CD4-positive, alpha-beta T cell treated with Interleukin-17A for 4 hours (primary cell): Measurements from ENCODE around the gene SOCS2.
A peak's percentile ranks its signal among the peaks of the same experiment; 100 is the strongest.

ENCODE experiments used
- DNase-seq: peaks from one replicate; pipeline ENCODE4 v3.0.0-alpha.2; 2020; ENCODE audit warnings: mixed read lengths

SOCS2 gene

DNA sequence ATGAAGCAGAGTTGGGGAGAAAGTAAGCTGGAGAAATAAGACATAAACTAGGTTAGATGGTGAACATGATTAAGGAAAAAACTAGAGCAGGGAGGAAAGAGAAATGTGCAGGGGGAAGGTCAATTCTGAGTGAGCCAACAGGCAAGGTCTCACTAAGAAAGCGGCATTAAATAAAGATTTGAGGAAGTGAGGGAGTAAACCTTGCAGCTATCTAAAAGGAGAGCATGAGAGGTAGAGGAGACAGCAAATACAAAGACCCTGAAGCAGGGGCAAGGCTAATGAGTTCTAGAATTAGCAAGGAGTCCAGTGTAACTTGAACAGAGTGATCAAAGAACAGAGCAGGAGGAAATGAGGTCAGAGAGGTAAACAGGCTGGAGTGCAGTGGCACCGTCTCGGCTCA is 4.4 kb upstream of the SOCS2 start:
- no peak for DNase-seq

- DNase-seq, result no peak
Measured at GRCh38 chr12:93569301-93569655, 3.2 kb upstream of the SOCS2 start.

GRCh38 chr12:93569656-93570551 is 2.6 kb upstream of the SOCS2 start:
- DNase-seq, result peak; percentile 85

DNA sequence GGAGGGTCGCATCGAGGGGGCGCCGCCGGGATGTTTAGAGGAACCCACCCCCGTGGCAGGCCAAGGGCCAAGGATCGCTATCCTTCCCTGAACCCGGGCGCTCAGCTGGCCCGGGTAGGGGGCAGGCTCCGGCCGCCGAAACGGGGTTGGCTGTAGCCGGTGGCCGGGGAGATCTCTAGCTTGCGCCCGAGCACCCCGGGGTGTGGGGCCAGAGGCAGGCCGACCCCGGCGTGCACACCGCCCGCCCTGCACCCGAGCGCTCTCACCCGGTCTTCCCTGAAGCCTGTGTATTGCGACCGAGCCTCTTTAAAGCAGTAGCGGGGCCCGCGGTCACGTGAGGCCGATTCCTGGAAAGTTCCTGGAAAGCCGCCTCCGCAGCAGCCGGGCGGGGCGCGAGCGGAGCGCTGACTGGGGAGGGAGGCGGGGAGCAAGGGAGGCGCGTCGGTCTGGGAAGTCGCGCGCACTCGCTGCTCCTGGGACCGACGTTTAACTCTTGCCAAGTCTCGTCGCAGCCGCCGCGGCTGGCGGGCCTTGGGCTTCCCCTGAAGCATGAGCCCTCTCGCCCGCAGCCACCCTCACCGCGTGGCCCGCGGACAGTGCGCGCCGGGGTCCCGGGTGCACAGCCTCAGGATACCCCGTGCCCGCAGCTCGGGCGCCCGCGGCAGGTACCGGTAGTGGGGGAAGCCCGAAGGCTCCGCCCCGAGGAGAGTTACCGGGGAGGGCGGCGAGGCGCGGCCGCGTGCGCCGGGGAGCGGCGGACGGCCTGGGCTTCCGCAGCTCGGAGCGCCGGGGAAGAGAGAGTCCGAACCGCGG is 1.7 kb upstream of the SOCS2 start:
- DNase-seq, result peak; percentile 88

DNA sequence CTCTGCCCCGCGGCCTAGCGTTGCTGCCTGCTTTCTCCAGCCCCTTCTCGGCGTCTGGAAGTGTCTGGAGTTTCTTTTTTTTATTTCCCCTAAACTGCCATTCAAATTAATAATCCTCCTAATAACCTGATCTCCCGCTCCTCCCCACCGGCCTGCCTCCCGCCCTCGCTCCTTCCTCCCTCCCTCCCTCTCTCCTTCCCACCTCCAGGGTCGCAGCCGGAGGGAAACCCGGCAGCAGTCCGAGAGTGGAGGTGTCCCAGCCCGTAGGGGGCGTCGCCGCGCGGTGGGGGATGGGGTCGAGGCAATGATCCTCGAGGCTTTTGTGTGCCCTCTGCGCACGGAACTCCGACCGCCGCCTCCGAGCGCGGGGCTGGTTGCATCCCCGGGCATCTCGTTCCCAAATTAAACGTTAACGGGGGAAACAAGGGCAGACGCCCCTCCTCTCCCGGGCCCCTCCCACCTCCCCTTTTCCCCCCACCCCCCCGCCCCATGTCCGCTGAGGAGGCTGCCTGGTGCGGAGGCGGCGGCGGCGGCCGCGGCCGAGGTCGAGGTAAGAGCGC is 1.0 kb upstream of the SOCS2 start:
- DNase-seq, result peak; percentile 67

- peak; percentile 52 for DNase-seq
Measured at GRCh38 chr12:93572712-93573551, 457 bp downstream of the SOCS2 start.

- no peak for DNase-seq
Measured at GRCh38 chr12:93573552-93574223, 1.2 kb downstream of the SOCS2 start.

GRCh38 chr12:93577222-93577621 is 4.7 kb downstream of the SOCS2 start:
- DNase-seq, result no peak

GRCh38 chr12:93578221-93578620 is 5.7 kb downstream of the SOCS2 start:
- DNase-seq, result no peak

- no peak for DNase-seq
Measured at GRCh38 chr12:93580682-93581081, 8.2 kb downstream of the SOCS2 start.

GRCh38 chr12:93581370-93581769 is 8.9 kb downstream of the SOCS2 start:
- no peak for DNase-seq

- no peak for DNase-seq
Measured at GRCh38 chr12:93582351-93582750, 9.9 kb downstream of the SOCS2 start.

DNA sequence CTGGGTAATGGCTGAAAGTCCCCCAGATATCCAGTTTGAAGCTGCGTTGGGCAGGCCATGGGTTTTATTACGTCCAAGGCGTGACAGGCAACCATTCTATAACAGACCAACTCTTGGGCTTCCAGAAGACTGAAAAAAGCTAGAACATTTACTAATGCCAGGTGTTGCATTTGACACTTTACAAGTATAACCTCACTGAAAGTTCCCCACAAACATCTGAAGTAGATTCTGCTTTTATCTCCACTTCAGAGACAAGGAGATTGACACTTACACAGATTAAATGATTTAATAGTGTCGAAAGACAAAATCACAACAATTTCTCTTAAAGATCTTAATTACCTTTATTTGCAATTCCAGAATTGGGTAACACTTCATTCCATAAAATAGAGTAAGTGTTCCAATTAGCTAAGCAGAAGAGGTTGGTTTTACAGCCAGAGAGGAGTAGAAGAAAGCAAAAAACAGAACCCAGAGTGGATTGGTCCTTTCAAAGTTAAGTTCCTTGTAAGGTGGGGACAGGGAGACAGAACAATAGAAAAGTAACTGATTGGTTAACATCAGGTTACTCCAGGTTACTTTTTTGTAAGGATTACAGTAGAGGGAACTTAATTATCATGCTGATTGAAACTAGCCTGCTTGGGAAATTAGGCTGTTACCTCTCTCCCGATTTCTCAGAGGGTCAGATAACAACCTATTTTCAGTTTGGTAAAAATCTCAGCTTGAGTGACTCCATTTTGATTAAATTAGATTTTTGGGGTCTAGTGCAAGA is 11.3 kb downstream of the SOCS2 start:
- no peak for DNase-seq

GRCh38 chr12:93585247-93585646 is 12.8 kb downstream of the SOCS2 start:
- no peak for DNase-seq

DNA sequence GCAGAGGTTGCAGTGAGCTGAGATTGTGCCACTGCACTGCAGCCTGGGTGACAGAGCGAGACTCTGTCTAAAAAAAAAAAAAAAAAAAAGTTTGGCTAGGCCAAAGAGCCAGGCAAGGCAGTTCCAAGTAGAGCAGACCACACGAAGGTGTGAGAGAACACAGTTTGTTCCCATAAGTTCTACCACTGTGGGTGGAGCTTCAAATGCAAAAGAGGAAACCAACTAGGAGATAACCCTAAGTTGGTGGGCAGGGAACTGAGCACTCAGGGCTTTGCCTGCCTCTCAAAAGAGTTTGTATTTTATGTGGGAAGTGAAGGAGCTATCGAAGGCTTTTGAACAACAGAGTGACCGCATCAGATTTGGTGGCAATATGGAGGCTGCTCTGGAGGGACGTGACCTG is 15.1 kb downstream of the SOCS2 start:
- no peak for DNase-seq

GRCh38 chr12:93589081-93589480 is 16.6 kb downstream of the SOCS2 start:
- no peak for DNase-seq

- DNase-seq, result peak; percentile 50
Measured at GRCh38 chr12:93591137-93591868, 18.8 kb downstream of the SOCS2 start.

GRCh38 chr12:93592641-93593406 is 20.3 kb downstream of the SOCS2 start:
- no peak for DNase-seq

GRCh38 chr12:93593843-93594242 is 21.4 kb downstream of the SOCS2 start:
- DNase-seq, result no peak

GRCh38 chr12:93594766-93595311 is 22.4 kb downstream of the SOCS2 start:
- DNase-seq, result no peak
